GM18498 (cell line): ENCODE data around the gene LDLR.

ENCODE experiments used
- ATAC-seq: cut with Tn5 transposase; IDR thresholded peaks from one replicate; pipeline ENCODE4 v1.9.1; 2021; ENCODE audit warnings: mild to moderate bottlenecking, moderate library complexity; ENCODE audit not compliant: unreplicated experiment

LDLR gene

DNA sequence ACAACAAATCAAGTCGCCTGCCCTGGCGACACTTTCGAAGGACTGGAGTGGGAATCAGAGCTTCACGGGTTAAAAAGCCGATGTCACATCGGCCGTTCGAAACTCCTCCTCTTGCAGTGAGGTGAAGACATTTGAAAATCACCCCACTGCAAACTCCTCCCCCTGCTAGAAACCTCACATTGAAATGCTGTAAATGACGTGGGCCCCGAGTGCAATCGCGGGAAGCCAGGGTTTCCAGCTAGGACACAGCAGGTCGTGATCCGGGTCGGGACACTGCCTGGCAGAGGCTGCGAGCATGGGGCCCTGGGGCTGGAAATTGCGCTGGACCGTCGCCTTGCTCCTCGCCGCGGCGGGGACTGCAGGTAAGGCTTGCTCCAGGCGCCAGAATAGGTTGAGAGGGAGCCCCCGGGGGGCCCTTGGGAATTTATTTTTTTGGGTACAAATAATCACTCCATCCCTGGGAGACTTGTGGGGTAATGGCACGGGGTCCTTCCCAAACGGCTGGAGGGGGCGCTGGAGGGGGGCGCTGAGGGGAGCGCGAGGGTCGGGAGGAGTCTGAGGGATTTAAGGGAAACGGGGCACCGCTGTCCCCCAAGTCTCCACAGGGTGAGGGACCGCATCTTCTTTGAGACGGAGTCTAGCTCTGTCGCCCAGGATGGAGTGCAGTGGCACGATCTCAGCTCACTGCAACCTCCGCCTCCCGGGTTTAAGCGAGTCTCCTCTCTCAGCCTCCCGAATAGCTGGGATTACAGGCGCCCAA lies at the start of gene LDLR:
LDLR (plus strand) TSS at position 210 of the 760 bp plus-strand sequence; CDS start at position 296, 86 bp downstream.
- peak; percentile 28 for ATAC-seq

DNA sequence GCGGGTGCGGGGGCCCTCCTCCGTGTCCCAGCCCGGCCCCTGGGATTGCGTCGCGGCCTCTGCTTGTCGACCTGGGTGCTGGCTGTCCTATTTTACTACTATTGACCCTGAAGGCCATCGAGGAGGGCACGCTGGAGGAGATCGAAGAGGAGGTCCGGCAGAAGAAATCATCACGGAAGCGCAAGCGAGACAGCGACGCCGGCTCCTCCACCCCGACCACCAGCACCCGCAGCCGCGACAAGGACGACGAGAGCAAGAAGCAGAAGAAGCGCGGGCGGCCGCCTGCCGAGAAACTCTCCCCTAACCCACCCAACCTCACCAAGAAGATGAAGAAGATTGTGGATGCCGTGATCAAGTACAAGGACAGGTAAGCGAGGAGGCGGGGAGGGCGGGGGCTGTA lies 48.1 kb upstream of the LDLR start:
- no peak for ATAC-seq

DNA sequence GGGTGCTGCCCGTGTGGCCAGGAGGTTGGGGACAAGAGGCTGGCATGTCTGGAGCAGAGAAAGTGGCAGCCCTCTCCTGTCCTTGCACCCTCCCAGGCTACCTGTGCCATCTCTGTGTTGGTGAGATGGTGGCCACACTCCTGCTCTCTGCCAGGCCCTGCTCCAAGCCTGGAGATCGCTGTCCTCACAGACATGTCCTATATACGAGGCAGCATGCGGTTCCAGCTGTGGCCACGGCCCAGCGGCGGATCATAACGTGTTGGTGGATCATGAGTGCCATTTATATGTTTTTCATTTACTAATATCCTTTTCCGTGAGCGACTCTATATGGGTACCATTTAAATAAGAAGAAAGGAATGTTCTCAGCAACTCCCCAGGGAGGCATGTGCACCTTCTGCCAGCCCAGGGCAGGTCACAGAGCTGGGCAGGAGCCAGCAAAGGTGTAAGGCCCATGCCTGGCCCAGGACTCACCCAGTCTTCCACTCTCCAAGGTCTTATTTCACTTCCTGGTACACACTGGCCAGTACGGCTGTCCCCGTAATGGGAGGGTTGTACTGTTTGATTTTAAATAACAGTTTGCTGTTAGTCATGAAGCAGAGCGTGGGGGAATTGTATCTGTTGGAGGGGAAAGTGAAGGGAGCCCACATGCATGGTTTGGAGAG lies 47.2 kb upstream of the LDLR start:
- no peak for ATAC-seq

DNA sequence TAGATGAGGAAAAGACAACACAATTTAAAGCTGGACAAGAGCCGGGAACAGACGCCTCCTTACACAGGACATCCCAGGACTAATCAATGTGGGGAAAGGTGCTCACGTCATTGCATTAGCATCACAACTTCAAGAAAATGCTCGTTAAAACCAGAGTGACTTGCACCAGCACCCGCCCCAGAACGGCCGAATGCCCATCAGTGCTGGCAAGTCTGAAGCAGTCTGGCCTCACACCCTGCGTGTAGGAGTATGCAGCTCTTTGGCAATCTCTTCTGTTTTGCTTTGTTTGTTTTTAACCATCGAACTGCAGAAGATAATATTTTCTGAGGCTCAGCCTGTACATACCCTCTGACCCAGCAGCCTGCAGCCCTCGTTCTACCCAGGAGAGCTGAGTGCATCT lies 44.8 kb upstream of the LDLR start:
- no peak for ATAC-seq

DNA sequence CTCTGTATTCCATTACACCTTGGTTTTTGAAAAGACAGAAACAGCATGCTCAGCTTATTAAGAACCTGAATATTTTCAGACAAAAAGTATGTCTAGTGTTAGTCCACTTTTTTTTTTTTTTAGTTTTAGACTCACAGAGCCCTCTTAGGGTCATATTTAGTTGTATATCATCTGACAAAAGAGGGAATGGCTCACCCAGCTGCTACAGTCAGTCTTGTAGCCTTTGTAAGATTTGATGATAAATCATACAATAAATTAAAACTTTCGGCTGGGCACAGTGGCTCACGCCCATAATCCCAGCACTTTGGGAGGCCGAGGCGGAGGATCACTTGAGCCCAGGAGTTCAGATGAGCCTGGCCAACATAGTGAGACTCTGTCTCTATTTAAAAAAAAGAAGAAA lies 43.7 kb upstream of the LDLR start:
- ATAC-seq, result no peak

DNA sequence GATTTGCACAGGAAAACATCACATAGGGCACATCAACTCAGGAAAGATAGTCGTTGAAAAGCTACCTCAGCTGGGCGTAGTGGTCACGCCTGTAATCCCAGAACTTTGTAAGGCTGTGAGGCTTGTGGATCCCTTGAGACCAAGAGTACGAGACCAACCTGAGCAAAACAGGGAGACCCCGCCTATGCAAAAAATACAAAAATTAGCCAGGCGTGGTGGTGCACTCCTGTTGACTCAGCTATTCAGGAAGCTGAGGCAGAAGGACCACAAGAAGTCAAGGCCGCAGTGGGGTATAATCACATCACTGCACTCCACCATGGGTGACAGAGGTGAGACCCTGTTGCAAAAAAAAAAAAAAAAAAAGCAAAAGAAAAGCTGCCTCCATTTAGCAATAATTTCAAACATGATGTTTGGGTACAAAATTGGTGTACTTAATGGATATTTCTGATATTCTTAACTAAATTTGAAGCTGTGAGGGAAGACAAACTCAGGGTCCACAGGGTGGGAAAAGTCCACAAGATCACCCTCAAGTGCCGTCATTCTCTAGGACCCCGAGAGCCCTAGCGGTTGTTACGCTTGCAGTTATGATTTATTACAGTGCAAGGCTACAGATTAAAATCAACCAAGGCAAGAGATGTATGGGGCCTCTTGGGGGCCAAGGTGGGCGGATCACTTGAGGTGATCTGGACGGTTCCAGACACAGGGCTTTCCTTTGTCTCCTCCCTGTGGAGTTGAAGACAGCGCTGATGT lies 42.5 kb upstream of the LDLR start:
- ATAC-seq, result no peak

DNA sequence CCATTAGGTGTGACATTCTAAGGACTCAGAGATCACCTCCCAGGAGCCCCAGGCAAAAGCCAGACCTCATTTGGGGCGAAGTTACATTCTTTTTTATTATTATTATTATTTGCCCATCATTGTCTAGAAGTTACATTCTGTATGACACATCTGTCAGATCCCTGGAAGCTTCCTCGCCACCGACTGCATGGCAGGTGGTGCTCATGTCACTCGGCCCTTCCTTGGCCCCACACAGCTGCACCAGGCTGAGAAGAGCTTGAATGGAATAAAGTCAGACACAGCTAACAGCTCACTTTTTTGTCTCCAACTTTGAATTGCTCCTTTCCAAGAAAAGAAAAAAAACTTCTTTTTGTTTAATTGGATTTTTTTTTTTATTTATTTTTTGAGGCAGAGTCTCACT lies 41.4 kb upstream of the LDLR start:
- no peak for ATAC-seq

DNA sequence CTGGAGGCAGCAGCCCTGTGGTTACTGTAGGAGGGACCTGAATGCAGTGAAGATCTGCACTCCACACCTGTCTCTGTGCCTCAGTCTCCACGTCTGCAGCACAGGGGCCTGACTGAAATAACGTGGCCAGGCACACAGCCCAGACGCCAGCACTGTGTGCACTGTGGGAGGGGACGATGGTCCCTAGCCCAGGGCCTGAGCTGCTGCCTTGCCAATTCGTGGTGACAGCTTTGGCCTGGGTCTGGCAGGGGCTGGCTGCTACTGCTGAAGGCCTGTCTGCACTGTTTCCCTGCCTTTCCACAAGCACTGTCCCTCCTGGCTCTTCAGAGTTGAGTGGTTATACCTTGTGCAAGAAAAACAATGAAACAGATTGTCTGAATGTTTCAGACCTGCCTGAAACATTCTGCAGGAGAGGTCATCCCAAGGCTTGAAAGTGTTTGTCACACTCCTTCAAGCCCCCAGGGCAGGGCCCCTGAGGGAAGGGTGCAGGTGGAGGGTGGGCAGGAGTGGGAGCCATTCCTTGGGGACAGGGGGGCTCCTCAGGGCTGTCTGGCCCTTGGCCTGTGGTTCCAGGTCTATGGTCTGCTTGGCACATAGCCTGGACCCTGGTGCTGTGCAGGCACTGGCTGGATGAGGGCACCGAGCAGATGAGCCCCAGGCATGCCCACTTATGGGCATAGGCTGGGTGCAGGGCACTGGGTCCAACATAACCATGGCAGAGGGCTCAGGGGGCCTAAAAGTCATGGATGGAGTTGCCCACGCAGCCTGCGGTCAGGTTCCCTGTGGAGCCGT lies 38.7 kb upstream of the LDLR start:
- ATAC-seq, result no peak

DNA sequence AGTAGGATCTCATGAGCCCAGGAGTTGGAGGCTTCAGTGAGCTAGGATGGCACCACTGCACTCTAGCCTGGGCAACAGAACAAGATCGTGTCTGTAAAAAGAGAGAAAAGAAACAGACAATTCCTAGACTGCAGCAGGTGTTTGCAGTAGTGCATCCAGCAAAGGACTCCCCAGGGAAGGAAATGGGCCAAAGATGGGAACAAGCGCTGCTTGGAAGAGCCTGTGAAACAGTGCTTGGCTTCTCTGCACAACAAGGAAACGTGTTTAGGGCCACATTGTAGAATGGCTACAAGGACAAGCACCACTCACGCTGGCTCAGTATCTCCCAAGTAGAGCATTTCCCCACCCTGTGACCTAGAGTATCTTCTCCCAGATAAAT lies 35.5 kb upstream of the LDLR start:
- ATAC-seq, result no peak

DNA sequence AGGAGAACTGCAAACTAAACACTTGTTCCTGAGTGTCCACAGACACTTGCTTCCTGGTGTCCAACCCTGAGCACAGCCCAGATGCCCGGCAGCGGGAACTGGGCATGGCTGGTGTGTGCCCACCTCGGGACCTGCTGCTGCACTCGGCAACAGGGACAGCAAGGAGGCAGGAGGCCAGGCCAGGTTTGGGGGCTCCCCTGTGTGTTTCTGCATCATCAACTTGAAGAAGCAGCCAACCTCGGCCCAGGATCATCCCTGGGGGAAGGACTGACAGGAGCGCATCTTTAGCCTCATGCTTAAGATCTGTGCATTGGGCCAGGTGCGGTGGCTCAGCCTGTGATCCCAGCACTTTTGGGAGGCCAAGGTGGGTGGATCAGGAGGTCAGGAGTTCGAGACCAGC lies 35.1 kb upstream of the LDLR start:
- no peak for ATAC-seq

DNA sequence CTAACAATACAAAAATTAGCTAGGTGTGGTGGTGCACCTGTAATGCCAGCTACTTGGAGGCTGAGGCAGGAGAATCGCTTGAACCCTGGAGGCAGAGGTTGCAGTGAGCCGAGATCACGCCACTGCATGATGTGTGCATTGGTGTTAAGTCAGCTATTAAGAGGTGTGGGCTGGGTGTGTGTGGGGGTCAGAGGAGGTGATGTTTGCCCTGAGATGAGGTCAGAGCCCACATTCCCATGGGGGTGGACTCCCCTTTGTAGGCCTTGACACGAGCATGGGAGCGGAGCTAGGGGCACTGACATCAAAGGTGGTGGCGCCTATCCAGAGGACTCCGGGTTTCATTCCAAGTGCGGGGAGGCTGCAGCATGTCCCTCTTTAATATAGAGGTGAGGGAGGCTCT lies 34.6 kb upstream of the LDLR start:
- ATAC-seq, result no peak

DNA sequence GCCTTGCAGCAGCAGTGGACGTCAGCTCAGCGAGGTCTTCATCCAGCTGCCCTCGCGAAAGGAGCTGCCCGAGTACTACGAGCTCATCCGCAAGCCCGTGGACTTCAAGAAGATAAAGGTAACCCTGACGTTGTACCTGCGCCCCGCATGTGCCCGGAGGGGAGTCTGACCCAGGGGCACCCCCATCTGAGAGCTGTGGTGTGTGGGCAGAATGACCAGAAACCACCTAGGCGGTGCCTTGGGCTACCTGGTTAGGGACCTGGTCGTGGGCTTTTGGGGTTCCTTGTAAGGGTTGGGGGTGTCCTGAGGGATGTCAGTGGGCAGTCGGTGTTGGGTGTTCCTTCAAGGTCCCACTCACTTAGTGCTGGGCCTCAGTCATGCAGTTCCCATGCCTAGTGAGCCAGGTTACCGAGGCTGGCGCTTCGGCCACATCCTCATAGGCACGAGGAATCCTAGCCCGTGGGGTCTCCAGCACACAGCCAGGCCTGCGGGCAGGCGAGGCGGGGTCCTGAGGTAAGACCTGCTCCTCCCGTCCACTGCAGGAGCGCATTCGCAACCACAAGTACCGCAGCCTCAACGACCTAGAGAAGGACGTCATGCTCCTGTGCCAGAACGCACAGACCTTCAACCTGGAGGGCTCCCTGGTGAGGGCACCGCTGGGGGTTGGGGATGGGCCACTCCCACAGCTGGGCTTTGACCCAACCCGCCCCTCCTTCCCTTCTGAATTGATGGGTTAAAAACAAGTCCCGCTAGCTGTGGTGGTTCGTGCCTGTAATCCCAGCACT lies 30.8 kb upstream of the LDLR start:
- no peak for ATAC-seq

DNA sequence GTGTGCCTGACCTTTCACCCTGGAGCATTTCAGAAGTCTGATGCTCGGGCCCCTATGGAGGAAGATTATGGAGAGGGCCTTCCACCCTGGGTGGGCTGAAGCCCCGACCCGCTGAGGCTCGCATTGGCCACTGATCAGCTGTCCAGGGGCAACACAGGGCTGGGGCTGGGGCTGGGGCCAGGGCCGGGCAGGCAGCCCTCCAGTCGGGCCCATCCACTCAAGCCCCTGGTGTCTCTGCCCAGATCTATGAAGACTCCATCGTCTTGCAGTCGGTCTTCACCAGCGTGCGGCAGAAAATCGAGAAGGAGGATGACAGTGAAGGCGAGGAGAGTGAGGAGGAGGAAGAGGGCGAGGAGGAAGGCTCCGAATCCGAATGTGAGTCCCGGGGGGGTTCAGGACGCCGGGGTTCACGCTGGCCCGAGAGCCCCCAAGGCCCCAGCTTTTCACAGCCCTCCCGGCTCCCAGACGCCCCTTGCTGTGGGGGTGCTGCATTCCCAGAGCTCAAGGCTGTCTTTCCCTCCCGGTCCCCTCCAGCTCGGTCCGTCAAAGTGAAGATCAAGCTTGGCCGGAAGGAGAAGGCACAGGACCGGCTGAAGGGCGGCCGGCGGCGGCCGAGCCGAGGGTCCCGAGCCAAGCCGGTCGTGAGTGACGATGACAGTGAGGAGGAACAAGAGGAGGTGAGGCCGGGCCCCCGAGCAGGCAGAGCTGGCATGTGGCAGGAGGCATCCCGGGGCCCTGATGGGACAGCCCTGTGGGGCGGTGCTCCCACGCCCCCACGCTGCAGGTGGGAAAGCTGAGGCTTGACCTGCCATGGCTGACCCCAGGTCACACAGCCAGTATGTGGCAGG lies 29.5 kb upstream of the LDLR start:
- ATAC-seq, result no peak

DNA sequence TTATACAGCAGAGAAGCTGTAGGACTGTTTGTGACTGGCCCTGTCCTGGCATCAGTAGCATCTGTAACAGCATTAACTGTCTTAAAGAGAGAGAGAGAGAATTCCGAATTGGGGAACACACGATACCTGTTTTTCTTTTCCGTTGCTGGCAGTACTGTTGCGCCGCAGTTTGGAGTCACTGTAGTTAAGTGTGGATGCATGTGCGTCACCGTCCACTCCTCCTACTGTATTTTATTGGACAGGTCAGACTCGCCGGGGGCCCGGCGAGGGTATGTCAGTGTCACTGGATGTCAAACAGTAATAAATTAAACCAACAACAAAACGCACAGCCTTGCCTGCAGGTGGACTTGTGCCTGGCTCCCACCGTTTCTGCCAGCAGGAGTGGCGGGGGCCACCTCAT lies 27.3 kb upstream of the LDLR start:
- no peak for ATAC-seq

DNA sequence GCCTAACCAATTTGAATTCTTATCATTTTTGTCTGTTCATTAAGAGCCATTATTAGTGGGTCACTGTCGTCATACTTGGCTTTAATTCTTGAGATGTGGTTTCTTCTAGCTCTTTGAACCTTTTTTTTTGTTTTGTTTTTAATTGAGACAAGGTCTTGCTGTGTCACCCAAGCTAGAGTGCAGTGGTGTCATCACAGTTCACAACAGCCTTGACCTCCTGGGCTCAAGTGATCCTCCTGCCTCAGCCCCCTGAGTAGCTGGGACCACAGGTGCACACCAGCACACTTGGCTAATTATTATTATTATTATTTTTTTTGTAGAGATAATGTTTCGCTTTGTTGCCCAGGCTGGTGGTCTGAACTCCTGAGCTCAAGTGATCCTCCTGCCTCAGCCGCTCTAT lies 25.8 kb upstream of the LDLR start:
- ATAC-seq, result no peak

DNA sequence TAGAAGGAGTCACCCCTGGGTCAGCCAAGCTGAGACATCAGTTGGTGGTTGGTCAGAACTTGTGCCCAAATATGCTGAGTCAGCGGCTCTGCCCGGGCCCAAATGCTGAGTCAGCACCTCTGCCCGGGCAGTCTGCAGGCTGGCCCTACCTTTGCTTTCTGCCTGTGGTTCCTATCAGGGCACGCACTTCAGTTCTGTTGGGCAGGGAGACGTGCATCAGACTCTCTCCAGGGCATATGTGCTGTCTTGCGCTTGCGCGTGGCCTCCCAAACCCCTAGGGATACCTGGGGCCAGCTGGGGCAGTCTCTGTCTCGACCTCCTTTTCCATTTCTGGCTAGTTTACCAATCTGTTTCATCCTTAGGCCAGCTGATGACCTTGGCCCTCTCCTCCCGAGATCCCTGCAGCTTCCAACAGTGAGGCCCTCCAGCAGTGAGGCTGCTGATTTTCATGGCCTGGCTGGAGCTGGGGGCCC lies 24.4 kb upstream of the LDLR start:
- ATAC-seq, result no peak

DNA sequence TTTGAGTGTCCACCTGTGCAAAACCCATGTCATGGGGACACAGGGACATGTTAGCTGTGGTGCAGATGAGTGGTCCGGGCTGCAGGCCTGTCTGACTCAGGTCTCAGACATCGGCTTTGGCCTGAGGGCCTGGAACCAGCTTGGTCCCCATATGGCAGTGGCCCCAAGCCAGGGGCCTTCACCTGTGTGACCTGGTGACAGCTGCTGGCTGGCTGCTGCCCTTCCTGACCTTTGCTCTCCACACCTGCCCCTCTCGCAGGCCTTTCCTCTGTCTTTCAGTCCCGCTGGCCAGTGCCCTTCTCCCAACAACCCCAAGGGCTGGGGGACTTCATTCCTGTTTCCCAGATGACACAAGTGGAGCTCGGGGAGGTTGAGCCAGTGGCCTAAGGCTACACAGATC lies 22.9 kb upstream of the LDLR start:
- no peak for ATAC-seq

DNA sequence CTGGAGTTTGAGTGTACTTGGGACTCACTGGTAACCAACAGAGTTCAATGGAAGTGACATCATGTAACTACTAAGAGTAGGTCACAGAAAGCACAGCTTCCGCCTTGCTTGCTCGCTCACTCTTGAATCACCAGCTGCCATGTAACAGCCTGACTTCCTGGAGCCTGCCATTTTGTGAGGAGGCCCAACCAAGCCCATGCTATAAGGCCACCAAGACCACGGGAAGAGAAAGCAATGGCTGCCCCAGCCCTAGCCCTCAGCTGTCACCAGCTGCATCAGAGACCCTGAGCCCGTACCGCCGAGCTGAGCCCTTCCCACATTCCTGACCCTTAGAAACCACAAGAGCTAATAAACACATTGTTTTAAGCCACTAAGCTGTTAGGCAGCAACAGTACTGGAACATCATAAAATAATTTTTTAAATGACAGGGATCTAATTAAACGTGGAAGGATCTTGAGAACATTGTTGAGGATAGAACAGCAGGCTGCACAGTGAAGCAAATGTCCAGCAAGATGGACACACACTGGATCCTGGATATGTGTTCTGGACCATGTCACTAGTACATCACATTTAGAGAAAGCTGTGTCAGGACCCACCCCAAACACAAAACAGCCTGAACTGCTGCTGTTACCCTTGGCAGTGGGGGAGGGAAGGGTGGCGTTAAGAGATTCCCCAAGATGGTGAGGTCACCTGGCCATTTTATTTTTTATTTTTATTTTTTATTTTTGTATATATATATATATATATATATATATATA lies 21.7 kb upstream of the LDLR start:
- no peak for ATAC-seq

DNA sequence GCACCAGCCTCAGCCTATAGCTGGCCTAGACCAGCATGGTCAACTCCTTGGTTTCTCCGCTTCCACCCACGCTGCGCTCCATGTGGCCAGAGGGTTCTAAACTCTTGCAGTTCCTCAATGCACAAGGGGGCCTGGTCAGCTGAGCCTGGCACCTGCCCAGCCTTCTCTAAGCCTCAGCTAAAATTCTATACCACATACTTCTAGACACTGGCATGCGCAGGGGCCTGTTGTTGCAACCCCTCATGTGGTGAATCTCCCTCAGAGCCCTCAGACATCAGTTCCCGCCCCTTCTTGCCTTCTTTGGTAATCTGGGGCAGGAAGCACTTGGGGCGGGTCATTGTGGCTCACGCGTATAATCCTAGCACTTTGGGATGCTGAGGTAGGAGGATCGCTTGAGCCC lies 19.7 kb upstream of the LDLR start:
- no peak for ATAC-seq
